Stimulated activated CD4-positive, alpha-beta T cell treated with anti-CD3 and anti-CD28 coated beads, TNF-alpha, amount 100 ng/mL, for 24 hours (primary cell): ENCODE measurements around the gene MAST3.
"Not testable (repeated sequence)": the region's sequence is repeated elsewhere in the genome, so short reads cannot be mapped to it uniquely, and the experiment has no call there.

Source experiments
- DNase-seq, 3 experiments: peaks; one replicate each; pipeline ENCODE4 v3.0.0-alpha.2; 2020; ENCODE audit warnings: low read depth in 3 of 3

MAST3 gene

DNA sequence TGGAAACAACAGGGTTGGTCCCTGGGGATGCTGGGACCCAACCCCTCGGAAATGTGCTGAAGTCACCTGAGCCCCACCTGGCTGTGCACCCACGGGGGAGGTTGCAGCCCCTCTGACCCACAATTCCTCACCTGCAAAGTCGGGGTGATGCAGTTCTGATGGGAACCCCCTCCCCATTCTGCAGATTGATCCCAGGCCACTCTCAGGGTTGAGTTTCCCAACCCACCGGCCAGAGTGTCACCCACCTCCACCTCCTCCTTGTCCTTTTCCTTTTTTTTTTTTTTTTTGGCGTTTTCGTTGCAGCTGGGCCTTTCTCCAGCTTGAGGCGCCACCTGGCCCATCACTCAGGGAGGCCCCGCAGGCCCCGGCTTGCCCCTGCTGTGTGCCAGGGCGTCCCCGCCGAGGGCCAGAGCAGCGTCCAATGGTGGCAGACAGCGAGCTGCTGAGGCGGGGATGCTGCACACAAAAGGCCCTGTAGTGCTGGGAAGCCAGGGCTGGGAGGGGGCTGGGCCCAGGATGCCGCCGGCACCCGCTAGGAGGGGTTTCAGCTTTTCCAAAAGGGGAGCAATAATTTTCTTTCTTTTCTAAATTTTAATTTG is 60.0 kb downstream of the MAST3 start:
- no peak for DNase-seq

DNA sequence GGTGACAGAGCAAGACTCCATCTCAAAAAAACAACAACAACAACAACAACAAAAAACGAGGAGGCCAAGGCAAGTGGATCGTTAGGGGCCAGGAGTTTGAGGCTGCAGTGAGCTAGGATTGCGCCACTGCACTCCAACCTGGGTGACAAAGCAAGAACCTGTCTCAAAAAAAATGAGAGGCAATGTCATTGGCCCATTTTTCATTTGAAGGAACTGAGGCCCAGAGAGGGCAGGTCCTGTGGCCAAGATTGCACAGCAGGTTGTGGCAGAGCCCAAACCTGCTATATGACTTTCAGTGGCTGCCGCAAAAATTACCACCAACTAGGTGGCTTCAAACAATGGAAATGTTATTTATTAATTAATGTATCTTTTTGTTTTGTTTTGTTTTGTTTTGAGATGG is 60.9 kb downstream of the MAST3 start:
- no peak for DNase-seq

DNA sequence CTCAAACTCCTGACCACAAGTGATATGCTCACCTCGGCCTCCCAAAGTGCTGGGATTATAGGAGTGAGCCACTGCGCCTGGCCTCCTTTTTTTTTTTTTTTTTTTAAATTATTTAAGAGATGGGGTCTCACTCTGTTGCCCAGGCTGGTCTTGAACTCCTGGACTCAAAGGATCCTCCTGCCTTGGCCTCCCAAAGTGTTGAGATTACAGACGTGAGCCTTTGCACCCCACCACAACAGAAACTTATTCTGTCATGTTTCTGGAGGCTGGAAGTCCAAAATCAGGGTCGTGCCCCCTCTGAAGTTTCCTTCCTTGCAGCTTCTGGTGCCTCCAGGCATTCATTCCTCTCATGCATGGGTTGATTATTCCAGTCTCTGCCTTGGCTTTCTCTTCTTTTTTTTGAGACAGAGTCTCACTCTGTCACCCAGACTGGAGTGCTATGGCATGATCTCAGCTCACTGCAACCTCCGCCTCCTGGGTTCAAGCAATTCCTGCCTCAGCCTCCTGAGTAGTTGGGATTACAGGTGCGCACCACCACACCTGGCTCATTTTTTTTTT is 61.6 kb downstream of the MAST3 start:
- DNase-seq, result not testable (repeated sequence)

DNA sequence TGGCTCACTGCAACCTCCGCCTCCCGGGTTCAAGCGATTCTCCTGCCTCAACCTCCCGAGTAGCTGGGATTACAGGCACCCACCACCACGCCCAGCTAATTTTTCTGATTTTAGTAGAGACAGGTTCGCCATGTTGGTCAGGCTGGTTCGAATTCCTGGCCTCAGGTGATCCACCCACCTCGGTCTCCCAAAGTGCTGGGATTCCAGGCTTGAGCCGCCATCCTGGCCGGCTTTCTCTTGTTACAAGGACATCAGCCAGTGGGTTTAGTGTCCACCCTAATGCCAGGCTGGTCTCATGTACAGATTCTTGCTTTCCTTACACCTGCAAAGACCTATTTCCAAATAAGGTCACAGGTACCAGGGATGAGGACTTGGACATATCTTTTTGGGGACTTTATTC is 62.2 kb downstream of the MAST3 start:
- no peak for DNase-seq

DNA sequence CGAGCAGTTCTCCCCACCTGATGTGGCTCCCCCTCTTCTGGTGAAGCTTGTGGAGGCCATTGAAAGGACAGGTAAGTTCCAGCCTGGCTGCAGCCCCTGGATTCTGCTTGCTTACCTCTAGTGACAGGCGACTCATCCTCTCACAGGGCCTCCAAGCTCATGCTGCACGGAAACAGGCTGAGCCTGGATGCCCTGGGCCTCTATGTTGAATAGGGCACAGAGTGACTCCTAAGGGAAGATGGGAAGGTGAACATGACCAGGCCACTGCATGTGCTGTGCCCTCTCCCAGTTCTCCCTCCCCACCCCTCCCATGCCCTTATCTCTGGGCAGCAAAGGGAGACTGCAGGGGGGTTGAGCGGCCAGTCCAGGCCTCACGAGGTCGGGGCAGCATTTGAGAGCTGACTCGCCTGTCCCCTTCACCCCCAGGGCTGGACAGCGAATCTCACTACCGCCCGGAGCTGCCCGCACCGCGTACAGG is 63.0 kb downstream of the MAST3 start:
- no peak for DNase-seq

DNA sequence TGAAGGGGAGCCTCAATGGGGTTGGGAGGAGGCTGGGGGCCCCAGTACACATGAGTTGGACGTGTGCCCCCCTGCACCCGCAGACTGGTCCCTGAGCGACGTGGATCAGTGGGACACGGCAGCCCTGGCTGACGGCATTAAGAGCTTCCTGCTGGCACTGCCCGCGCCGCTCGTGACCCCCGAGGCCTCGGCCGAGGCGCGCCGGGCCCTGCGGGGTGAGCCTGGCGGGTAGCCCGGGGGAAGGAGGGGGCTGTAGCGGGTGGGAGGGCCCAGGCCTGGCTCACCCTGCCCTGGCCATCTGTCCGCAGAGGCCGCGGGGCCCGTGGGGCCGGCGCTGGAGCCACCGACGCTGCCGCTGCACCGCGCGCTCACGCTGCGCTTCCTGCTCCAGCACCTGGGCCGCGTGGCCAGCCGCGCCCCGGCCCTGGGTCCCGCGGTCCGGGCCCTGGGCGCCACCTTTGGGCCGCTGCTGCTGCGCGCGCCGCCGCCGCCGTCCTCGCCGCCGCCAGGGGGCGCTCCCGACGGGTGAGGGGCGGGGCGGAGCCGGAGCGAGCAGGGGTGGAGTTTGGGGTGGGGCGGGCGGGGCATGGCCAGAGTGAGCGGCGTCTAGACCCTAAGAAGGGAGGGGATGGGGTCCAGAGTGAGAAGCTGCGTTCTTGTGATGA is 63.5 kb downstream of the MAST3 start:
- peak; percentile 61 to 73 (median 70) for DNase-seq

DNA sequence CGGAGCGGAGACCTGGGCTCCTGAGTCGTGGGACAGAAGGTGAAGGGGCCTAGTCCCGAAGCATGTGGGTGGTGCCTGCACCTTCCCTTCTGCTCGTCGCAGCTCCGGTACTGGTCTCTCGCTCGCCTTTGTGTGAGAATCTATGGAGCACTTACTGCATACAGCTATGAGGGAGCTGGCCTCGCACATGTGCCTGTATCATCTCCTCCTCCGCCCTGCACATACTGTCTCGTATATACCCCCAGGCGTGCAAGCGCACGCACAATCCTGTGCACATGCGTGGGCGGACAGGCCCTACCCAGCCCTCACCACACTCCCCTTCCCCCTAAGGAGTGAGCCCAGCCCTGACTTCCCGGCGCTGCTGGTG is 64.0 kb downstream of the MAST3 start:
- DNase-seq, result no peak

DNA sequence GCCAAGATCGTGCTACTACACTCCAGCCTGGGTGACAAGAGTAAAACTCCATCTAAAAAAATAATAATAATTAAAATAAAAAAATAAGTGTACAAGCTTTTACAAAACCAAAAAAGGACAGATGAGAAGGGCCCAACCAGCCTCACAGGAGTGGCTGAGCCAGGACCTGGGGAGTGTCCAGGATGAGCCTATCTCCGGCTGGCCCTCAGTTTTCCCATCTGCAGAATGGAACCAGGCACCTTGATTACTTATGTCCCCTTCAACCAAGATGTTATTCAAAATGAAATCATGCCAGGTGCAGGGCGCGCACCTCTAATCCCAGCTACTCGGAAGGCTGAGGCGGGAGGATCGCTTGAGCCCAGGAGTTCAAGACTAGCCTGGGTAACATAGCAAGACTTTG is 66.5 kb downstream of the MAST3 start:
- no peak for DNase-seq

DNA sequence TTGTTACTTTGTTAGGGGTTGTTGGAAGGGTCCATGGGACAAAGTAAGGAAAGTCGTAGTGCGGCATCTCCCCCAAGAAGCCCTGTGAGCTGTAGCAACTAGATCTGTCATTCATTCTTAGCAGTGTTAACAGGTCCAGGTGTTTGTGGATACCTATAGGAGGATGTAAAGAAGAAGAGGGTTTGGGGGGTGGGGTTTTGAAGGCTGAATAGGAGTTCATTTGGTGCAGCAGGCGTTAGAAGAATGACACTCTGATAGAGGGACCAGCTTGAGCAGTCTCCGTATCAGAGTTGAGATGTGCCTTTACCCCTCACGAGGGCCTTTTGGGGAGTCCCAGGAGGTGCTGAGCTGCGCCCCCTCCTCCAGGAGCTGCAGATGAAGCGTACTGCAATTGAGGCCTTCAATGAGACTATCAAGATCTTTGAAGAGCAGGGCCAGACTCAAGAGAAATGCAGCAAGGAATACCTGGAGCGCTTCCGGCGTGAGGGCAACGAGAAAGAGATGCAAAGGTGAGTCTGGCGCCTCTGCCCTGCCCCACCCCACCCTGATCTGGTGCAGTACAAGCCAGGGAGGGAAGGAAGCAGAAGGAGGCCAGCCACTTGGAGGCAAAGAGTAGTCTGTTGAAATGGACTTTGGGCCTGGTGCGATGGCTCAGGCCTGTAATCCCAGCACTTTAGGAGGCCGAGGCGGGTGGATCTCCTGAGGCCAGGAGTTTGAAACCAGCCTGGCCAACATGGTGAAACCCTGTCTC is 68.4 kb downstream of the MAST3 start:
- DNase-seq, result no peak

DNA sequence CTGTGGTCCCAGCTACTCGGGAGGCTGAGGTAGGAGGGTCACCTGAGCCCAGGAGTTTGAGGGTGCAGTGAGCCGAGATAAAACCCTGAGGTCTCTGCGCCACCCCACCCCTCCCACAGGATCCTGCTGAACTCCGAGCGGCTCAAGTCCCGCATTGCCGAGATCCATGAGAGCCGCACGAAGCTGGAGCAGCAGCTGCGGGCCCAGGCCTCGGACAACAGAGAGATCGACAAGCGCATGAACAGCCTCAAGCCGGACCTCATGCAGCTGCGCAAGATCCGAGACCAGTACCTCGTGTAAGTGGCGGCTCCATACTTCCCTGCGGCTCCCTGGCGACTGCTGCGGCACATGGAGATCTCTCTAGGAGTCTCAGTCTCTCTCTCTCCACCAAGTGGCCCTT is 69.4 kb downstream of the MAST3 start:
- no peak for DNase-seq

DNA sequence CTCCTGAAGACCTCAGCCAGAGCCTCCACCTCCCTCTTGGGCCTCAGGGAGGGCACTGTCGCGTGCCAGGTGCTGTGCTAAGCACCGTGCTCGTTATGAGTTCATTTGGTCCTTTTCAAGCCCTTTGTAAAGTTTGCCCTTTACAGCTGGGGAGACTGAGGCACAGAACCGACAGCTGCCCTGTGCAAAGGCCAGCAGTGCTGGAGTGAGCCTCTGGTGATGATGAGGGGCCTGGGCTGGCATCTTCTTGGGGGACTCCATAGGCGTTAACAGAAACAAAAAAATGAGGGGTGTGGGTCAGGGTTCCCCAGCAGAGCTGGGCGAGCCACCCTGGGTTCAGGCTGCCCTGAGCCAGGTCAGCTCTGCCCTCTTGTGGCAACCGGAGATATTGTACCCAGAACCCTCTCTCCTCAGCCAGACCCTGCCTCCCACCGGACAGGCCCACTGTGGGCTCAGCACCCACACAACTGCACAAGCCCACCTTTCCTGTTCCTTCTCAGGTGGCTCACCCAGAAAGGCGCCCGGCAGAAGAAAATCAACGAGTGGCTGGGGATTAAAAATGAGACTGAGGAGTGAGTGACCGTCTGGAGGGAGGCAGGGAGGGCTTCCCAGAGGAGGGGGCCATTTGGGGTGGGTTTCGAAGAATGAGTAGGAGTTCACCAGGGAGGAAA is 70.5 kb downstream of the MAST3 start:
- DNase-seq, result peak in 2 of 3 experiments; percentile 43 to 52

DNA sequence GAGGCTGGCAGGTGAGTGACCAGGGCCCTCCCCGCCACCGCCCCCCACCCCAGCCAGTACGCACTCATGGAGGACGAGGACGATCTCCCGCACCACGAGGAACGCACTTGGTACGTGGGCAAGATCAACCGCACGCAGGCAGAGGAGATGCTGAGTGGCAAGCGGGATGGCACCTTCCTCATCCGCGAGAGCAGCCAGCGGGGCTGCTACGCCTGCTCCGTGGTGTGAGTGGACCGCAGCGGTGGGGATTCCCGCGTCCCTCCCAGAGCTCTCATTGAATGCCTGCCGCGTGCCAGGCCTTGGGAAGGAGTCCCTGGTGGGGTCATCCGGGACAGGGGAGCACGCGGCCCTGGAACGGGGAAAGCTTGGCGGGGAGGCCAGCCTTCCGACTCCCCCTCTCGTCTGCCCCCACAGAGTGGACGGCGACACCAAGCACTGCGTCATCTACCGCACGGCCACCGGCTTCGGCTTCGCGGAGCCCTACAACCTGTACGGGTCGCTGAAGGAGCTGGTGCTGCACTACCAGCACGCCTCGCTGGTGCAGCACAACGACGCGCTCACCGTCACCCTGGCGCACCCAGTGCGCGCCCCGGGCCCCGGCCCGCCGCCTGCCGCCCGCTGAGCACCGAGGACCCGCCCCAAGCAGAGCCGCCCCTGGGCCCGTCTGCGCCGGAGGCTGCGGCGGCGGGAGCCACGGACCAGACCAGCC is 71.2 kb downstream of the MAST3 start:
- DNase-seq, result no peak

DNA sequence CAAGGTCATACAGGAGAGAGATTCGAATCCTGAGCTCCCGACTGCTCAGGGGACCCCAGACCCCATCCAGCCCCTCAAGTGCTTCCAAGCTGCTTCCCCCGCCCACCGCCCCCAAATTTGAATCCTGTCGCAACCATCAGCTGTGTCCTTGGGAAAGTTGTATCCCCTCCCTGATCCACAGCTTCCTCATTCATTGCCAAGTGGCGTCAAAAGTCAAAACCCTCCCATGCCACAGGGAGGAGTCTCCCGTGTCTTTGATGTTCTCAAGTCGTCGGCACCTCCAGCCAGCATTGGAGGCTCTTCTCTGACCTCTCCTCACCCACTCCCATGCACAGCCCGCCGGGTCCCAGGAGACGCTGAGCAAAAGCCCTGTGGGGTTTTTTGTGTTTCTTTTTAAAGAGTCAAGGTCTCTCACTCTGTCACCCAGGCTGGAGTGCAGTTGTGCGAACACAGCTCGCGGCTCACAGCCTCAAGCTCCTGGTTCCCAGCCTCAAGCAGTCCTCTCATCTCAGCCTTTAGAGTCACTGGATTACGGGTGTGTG is 73.2 kb downstream of the MAST3 start:
- DNase-seq, result no peak

DNA sequence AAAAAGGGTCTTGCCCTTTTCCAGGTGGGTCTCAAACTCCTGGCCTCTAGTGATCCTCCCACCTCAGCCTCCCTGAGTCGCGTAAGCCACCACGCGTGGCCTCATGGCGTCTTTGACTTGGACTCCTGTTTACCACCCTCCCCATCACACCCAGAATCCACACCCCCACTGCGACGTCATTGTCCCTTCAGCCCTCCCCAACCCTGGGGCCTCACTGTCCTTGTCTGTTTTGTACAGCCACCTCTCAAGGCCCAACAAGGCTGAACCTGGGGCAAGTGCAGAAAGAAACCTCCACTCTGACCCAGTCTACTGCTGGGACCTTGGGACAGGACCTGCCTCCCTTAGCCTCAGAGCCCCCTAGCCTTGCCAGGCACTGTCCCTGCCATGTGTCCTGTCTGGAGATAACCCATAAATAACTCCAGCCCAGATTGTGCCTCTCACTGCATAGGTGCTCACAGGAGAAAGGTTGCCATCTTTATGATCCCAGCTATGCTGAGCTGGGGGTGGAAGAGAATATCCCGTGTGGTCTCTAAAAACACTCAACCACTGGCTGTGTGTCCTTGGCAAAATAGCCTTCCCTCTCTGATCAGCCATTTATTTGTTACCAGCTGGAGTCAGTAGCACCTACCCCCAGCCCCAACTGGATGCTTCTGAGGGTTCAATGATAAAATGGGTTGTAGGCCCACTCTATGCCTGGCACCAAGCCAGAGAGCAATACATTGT is 74.2 kb downstream of the MAST3 start:
- DNase-seq, result no peak

DNA sequence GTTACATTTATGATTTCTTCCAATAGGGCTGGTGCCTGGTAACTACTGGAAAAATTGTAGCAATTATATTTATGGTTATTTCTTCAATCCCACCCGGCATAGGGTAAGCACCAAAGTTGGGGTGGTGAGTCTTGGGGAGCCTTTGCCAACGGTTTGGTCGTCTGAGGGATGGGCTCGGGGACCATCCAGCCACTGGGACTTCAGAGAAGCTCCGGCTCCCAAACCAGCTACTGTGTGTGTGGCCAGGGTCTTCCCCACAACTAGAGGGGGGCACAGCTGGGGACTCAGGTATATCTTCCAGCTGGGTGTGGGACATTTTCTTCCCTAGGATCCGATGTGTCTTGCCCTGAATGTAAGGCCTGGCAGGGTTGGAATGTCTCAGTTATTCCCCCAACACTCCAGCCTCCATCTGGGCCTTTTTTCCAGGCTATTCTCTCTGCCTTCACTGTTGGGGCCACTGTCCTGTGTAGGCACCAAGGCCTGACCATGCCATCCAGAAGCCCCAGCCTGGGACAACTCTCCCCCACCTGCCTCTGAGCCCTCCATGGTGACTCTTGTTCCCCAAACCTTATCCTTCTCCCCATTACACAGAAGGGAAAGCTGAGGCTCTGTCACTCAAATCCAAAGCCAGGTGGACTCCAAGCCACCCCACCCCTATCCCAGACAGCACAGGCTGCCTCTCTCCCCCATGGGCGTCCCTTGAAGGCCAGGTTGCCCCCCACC is 74.9 kb downstream of the MAST3 start:
- no peak for DNase-seq

DNA sequence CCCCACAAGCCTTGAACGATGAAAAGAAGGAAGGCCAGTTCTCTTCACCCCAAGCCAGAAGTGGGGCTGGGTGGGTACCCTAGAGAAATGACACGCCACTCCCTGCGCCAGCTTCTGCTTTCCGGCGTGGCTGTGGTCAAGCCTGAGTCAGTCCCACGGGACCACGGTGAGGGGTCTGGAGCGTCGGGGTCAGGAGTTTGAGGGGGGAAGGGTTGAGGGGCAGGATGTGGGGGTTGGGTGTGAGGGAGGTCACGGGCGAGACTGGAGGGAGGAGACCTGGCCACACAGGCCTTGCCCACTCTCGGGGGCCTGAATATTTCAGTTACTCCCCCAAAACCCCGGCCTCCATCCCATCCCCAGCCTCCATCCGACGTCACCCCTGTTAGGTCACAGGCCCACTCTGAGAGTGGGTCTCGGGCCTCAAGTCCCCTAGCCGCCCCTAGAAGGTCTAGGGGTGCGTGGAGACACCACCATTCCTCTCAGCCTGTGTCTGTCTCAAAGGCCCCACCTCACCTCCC is 75.5 kb downstream of the MAST3 start:
- DNase-seq, result no peak

DNA sequence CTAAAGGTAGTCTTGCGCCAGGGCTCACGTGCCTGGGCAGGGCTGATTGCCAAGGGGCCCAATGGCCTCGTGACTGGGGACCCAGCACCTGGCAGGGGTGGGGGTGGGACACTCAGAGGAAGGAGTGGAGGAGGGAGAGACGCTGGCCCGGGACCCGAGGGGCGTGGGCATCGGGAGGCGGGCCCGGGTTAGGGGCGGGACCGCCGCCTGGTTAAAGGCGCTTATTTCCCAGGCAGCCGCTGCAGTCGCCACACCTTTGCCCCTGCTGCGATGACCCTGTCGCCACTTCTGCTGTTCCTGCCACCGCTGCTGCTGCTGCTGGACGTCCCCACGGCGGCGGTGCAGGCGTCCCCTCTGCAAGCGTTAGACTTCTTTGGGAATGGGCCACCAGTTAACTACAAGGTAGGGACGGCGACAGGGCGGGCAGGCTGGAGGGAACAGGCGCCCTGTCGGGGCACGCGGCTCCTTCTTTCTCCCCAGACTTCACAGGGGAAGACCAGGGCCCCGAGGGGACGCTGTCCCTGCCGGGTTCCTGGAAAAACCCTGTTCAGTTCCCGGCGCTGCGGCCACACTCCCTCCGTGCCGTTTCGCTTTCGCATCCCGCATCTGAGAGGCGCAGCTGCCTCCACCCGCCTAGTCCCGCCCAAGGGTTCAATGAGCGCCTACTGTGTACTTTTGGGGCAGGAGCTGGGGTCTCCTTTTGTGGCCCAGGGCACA is 76.2 kb downstream of the MAST3 start, which contains the start of gene IFI30:
TSS of gene IFI30 (plus strand) at position 242 of the 717 bp plus-strand sequence. CDS start at position 271, 29 bp downstream.
- DNase-seq, result peak in 1 of 3 experiments; percentile 67

DNA sequence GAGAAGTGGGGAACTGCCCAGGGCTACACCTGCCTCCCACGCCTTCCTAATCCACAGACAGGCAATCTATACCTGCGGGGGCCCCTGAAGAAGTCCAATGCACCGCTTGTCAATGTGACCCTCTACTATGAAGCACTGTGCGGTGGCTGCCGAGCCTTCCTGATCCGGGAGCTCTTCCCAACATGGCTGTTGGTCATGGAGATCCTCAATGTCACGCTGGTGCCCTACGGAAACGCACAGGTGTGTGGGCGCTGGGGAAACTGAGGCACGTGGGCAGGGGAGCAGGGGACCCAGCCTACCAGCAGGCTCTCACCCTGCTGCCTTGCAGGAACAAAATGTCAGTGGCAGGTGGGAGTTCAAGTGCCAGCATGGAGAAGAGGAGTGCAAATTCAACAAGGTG is 77.4 kb downstream of the MAST3 start:
- DNase-seq, result no peak
